GM21529 (cell line): ENCODE data around the gene STEAP2.
"Not testable (repeated sequence)": the region's sequence is repeated elsewhere in the genome, so short reads cannot be mapped to it uniquely, and the experiment has no call there.

ENCODE experiments used
- ATAC-seq: cut with Tn5 transposase; IDR thresholded peaks from one replicate; pipeline ENCODE4 v1.9.1; 2021; ENCODE audit not compliant: unreplicated experiment

STEAP2 gene

GRCh38 chr7:90211391-90212148, at the start of gene STEAP2:
Gene STEAP2, plus strand, starts transcription at chr7:90211740. Its CDS starts 13,343 bp downstream, at chr7:90225083.
- ATAC-seq, result peak; percentile 90

- ATAC-seq, result no peak
Measured at GRCh38 chr7:90163534-90163933, 48.0 kb upstream of the STEAP2 start.

- no peak for ATAC-seq
Measured at GRCh38 chr7:90165724-90166123, 45.8 kb upstream of the STEAP2 start.

GRCh38 chr7:90166153-90166552, 45.4 kb upstream of the STEAP2 start:
- no peak for ATAC-seq

- no peak for ATAC-seq
Measured at GRCh38 chr7:90167361-90167760, 44.2 kb upstream of the STEAP2 start.

GRCh38 chr7:90169891-90170290, 41.6 kb upstream of the STEAP2 start:
- ATAC-seq, result no peak

- no peak for ATAC-seq
Measured at GRCh38 chr7:90172121-90172520, 39.4 kb upstream of the STEAP2 start.

GRCh38 chr7:90172624-90173023, 38.9 kb upstream of the STEAP2 start:
- no peak for ATAC-seq

- ATAC-seq, result peak; percentile 85
Measured at GRCh38 chr7:90173127-90173844, 38.3 kb upstream of the STEAP2 start.

GRCh38 chr7:90175667-90176066, 35.9 kb upstream of the STEAP2 start:
- ATAC-seq, result no peak

- ATAC-seq, result no peak
Measured at GRCh38 chr7:90176195-90176594, 35.3 kb upstream of the STEAP2 start.

- ATAC-seq, result no peak
Measured at GRCh38 chr7:90178166-90178565, 33.4 kb upstream of the STEAP2 start.

GRCh38 chr7:90178679-90179278, 32.8 kb upstream of the STEAP2 start:
- peak; percentile 99 for ATAC-seq

GRCh38 chr7:90180011-90180585, 31.4 kb upstream of the STEAP2 start:
- no peak for ATAC-seq

GRCh38 chr7:90180649-90181048, 30.9 kb upstream of the STEAP2 start:
- no peak for ATAC-seq

GRCh38 chr7:90181485-90181884, 30.1 kb upstream of the STEAP2 start:
- ATAC-seq, result no peak

GRCh38 chr7:90186290-90186689, 25.2 kb upstream of the STEAP2 start:
- ATAC-seq, result not testable (repeated sequence)

GRCh38 chr7:90187507-90188050, 24.0 kb upstream of the STEAP2 start:
- no peak for ATAC-seq

- ATAC-seq, result peak; percentile 92
Measured at GRCh38 chr7:90188281-90188680, 23.3 kb upstream of the STEAP2 start.

- no peak for ATAC-seq
Measured at GRCh38 chr7:90190995-90191394, 20.5 kb upstream of the STEAP2 start.

- ATAC-seq, result no peak
Measured at GRCh38 chr7:90191648-90192047, 19.9 kb upstream of the STEAP2 start.
